Measurements from ENCODE around the gene ST3GAL4.
"Not testable (repeated sequence)": the region's sequence is repeated elsewhere in the genome, so short reads cannot be mapped to it uniquely, and the experiment has no call there.

The ST3GAL4 gene

GRCh38 chr11:126346586-126346940 lies 8.9 kb upstream of the ST3GAL4 start:
- Histone ChIP-seq H3K36me3 (ENCODE audit: control insufficient read depth in 2 of 2, insufficient read depth in 1 of 2, low read length in 2 of 2) (peaks cover 0 to 5% of the 10 kb centered on the region in 2 experiments; a peak in 1 of 3 replicates), H3K4me3 (ENCODE audit: low read depth, low read length) (no peak overlapping the region), H3K27ac (ENCODE audit: extremely low read depth, low read depth, low read length) (no peak overlapping the region), H3K9me3 (ENCODE audit: control insufficient read depth, insufficient read depth, low read depth, low read length) (no peaks in the 10 kb centered on the region), H3K4me1 (ENCODE audit: control insufficient read depth, insufficient read depth, low read length) (no peaks in the 10 kb centered on the region)
- ChIA-PET CTCF (no interaction called here), POLR2A (no interaction called here)
- no peak for TF ChIP-seq ZNF292 (tag by site-specific recombination; IDR thresholded peaks at IDR 0.05; ENCODE audit: borderline replicate concordance, low read depth)
- TF ChIP-seq ELK4 (IDR thresholded peaks at IDR 0.05; ENCODE audit: borderline replicate concordance, low read depth, low read length), result no peak
- TF ChIP-seq ZIC2 (tag by site-specific recombination; IDR thresholded peaks at IDR 0.05), result peak; percentile 68
- TF ChIP-seq MEIS1 (CRISPR knock-in tag; IDR thresholded peaks at IDR 0.05; ENCODE audit: borderline replicate concordance), result no peak
- TF ChIP-seq GLIS1 (tag by site-specific recombination; IDR thresholded peaks at IDR 0.05), result peak; percentile 67

- H3K4me3 ChIP-seq (ENCODE audit: low read depth, low read length); H3K27ac ChIP-seq (ENCODE audit: extremely low read depth, low read depth, low read length); H3K4me1 ChIP-seq (ENCODE audit: control insufficient read depth, insufficient read depth, low read length); H3K36me3 ChIP-seq (ENCODE audit: control insufficient read depth in 2 of 2, insufficient read depth in 1 of 2, low read length in 2 of 2); H3K9me3 ChIP-seq (ENCODE audit: control insufficient read depth, insufficient read depth, low read depth, low read length); POLR2A ChIA-PET; CTCF ChIA-PET: not testable (repeated sequence)
These were observed 8.5 kb upstream of the ST3GAL4 start for GRCh38 chr11:126346946-126347345.

- Histone ChIP-seq H3K4me1 (ENCODE audit: control insufficient read depth, insufficient read depth, low read length) (no peaks in the 10 kb centered on the region), H3K36me3 (ENCODE audit: control insufficient read depth in 2 of 2, insufficient read depth in 1 of 2, low read length in 2 of 2) (peaks cover 0 to 12% of the 10 kb centered on the region in 2 experiments; a peak in 1 of 3 replicates), H3K9me3 (ENCODE audit: control insufficient read depth, insufficient read depth, low read depth, low read length) (no peaks in the 10 kb centered on the region), H3K4me3 (ENCODE audit: low read depth, low read length) (no peak overlapping the region), H3K27ac (ENCODE audit: extremely low read depth, low read depth, low read length) (no peak overlapping the region)
- POLR2A ChIA-PET, result no interaction called here
- CTCF ChIA-PET, result interaction anchor here (1.1 kb wide), 1 partner anchor 37 kb away, joined by 4 read pairs; no protein-coding TSS in a partner anchor
- TF ChIP-seq ZNF354C (tag by site-specific recombination; IDR thresholded peaks at IDR 0.05; ENCODE audit: borderline replicate concordance, low read depth) (no peak), ZIC2 (tag by site-specific recombination; IDR thresholded peaks at IDR 0.05) (peak; percentile 46)
These were observed 7.5 kb upstream of the ST3GAL4 start for GRCh38 chr11:126347751-126348668.

GRCh38 chr11:126348806-126349582 lies 6.5 kb upstream of the ST3GAL4 start:
- H3K9me3 ChIP-seq (ENCODE audit: control insufficient read depth, insufficient read depth, low read depth, low read length), result no peaks in the 10 kb centered on the region
- CTCF ChIA-PET, result interaction anchor here (0.6 to 1.1 kb wide), 2 partner anchors 38 to 1684 kb away, joined by 3 to 4 read pairs; no protein-coding TSS in a partner anchor
- POLR2A ChIA-PET, result no interaction called here
- H3K27ac ChIP-seq (ENCODE audit: extremely low read depth, low read depth, low read length), result no peak overlapping the region
- TF ChIP-seq GLIS2 (tag by site-specific recombination; IDR thresholded peaks at IDR 0.05) (no peak), ZSCAN4 (tag by site-specific recombination; IDR thresholded peaks at IDR 0.05) (no peak), ZNF658 (tag by site-specific recombination; IDR thresholded peaks at IDR 0.05) (no peak), ZNF596 (tag by site-specific recombination; IDR thresholded peaks at IDR 0.05) (no peak), ZNF701 (tag by site-specific recombination; IDR thresholded peaks at IDR 0.05) (no peak), ZNF426 (tag by site-specific recombination; IDR thresholded peaks at IDR 0.05) (no peak), ZSCAN16 (tag by site-specific recombination; IDR thresholded peaks at IDR 0.05) (no peak), ZNF24 (tag by site-specific recombination; IDR thresholded peaks at IDR 0.05) (no peak), ZFP37 (tag by site-specific recombination; IDR thresholded peaks at IDR 0.05) (no peak)
- peaks cover 0 to 9% of the 10 kb centered on the region in 2 experiments; a peak in 1 of 3 replicates for H3K36me3 ChIP-seq (ENCODE audit: control insufficient read depth in 2 of 2, insufficient read depth in 1 of 2, low read length in 2 of 2)
- no peak overlapping the region for H3K4me3 ChIP-seq (ENCODE audit: low read depth, low read length)
- no peaks in the 10 kb centered on the region for H3K4me1 ChIP-seq (ENCODE audit: control insufficient read depth, insufficient read depth, low read length)
